Measurements from ENCODE around the gene S100A10. TPM values are rescaled to one million over a fixed set of nuclear protein-coding genes. Genes with fewer than 3 reads are reported as not detected.

Gene S100A10
- total RNA-seq, 1 donor from 2014 or later, result 186 TPM

GRCh38 chr1:152013664-152014237, 20.1 kb upstream of the S100A10 start:
- intact Hi-C loops (cut with micrococcal nuclease), result no loop called here
- H3K4me3 ChIP-seq, result no peak overlapping the region
- TF ChIP-seq, protein P1, sequence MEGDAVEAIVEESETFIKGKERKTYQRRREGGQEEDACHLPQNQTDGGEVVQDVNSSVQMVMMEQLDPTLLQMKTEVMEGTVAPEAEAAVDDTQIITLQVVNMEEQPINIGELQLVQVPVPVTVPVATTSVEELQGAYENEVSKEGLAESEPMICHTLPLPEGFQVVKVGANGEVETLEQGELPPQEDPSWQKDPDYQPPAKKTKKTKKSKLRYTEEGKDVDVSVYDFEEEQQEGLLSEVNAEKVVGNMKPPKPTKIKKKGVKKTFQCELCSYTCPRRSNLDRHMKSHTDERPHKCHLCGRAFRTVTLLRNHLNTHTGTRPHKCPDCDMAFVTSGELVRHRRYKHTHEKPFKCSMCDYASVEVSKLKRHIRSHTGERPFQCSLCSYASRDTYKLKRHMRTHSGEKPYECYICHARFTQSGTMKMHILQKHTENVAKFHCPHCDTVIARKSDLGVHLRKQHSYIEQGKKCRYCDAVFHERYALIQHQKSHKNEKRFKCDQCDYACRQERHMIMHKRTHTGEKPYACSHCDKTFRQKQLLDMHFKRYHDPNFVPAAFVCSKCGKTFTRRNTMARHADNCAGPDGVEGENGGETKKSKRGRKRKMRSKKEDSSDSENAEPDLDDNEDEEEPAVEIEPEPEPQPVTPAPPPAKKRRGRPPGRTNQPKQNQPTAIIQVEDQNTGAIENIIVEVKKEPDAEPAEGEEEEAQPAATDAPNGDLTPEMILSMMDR (IDR thresholded peaks at IDR 0.05; ENCODE audit: borderline replicate concordance), result peak; percentile 68
- H3K36me3 ChIP-seq, result no peaks in the 10 kb centered on the region
- DNase-seq, result no peak
- H3K27ac ChIP-seq (replicated peaks), result no peak overlapping the region
- H3K4me1 ChIP-seq, result no peaks in the 10 kb centered on the region
- no peaks in the 10 kb centered on the region for H3K9me3 ChIP-seq (replicated peaks)
- H3K27me3 ChIP-seq (ENCODE audit: low read depth), result no peaks in the 10 kb centered on the region

DNA sequence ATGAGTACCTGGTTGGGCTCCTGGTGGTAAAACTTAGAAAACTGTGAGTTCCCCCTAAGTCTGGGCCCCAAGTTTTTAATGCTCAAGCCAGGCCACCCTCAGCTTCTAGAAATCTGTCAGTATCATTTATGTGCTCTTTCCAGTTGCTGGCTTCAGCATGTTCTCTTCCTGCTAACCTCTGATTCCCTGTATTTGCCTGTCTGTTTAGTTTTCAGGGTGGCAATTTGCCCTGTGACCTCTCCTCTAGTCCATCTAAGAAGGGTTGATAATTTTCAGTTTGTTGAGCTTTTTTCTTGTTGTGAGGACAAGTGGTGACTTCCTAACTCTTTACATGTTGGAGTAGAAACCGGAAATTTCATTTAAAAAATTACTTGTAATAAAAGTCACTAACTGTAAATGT, 16.0 kb upstream of the S100A10 start:
- no peaks in the 10 kb centered on the region for H3K9me3 ChIP-seq (replicated peaks)
- intact Hi-C loops (cut with micrococcal nuclease), result no loop called here
- TF ChIP-seq, protein P1 (IDR thresholded peaks at IDR 0.05; ENCODE audit: borderline replicate concordance), result no peak
- no peaks in the 10 kb centered on the region for H3K27me3 ChIP-seq (ENCODE audit: low read depth)
- no peak for DNase-seq
- no peak overlapping the region for H3K4me3 ChIP-seq
- H3K36me3 ChIP-seq, result no peaks in the 10 kb centered on the region
- H3K27ac ChIP-seq (replicated peaks), result no peak overlapping the region
- H3K4me1 ChIP-seq, result peaks cover 6% of the 10 kb centered on the region

DNA sequence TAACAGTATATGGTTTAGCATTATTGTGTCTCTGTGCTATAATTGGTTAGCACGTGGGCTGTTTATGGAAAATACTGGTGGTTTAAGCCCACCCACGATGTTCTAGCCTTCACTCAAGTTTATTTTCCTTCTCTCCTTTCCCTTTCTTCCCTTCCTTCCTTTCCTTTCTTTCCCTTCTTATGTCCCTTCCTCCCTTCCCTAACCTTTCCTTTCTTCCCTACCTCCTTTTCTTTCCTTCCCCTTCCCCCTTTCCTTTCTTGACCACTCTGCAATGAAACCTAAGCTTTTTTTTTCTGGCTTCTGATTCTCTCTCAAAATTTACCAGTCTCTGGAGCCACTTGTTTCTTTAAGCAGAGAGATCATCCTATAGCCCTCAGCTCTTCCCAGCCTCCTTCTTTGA, 13.4 kb upstream of the S100A10 start:
- peaks cover 32% of the 10 kb centered on the region for H3K4me1 ChIP-seq
- TF ChIP-seq, protein P1 (IDR thresholded peaks at IDR 0.05; ENCODE audit: borderline replicate concordance), result no peak
- H3K4me3 ChIP-seq, result no peak overlapping the region
- no peaks in the 10 kb centered on the region for H3K9me3 ChIP-seq (replicated peaks)
- no peaks in the 10 kb centered on the region for H3K27me3 ChIP-seq (ENCODE audit: low read depth)
- intact Hi-C loops (cut with micrococcal nuclease), result no loop called here
- no peaks in the 10 kb centered on the region for H3K36me3 ChIP-seq
- H3K27ac ChIP-seq (replicated peaks), result no peak overlapping the region
- DNase-seq, result no peak

DNA sequence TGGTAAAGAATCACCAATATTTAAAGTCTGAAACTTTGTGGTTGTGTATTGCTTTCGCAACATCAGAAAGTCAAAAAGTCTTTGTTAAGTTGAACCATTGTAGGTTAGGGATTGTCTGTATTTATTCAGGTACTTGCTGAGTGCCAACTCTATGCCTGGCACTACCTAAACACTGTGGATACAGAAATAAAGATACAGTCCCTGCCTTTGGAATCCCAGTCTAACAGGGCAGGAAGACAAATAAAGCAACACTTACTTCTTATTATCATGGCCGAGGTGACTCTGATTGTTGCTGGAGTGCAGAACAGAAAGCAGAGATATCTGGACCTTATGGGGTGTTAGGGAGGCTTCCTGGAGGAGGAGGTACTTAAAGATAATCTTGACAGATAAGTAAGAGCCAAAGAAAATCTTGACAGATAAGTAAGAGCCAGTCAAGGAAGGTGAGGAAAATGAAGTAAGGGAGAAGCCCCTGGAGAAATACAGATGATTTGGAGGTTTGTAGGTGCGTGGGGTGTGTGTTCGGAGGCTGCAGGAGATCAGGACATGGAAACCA, 11.8 kb upstream of the S100A10 start:
- Histone ChIP-seq H3K9me3 (replicated peaks) (no peaks in the 10 kb centered on the region), H3K4me3 (no peak overlapping the region), H3K27ac (replicated peaks) (no peak overlapping the region), H3K27me3 (ENCODE audit: low read depth) (no peaks in the 10 kb centered on the region), H3K36me3 (no peaks in the 10 kb centered on the region), H3K4me1 (peaks cover 42% of the 10 kb centered on the region)
- no peak for DNase-seq
- intact Hi-C loops (cut with micrococcal nuclease), result no loop called here
- TF ChIP-seq, protein P1 (IDR thresholded peaks at IDR 0.05; ENCODE audit: borderline replicate concordance), result no peak

DNA sequence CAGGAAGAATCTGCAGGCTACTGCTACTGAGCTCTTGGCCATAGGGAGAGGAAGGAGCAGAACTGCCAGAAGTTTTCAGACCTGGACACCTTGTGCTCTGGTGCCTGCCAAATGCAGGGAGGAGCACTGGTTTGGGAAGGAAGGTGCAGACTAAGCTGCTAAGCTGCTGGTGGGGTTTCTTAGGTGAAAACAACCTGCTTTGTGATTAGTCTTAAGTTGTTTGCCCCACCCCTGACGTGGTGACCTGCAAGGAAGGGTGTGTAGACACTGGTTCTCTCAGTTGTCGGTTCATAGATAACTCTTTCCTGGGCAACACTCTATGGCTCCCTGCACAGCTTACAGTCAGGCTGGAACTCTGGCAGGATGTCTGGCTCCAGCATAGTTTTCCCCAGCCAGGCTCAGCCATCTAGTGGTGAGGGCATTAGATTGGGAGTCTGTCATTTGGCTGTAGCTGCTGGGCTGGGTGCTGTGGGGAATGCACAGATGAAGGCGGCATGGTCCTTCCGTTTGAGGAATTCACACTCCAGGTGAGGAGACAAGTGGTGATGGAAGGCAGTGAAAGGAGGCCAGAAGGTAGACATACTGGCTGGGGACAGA, 10.3 kb upstream of the S100A10 start:
- H3K4me1 ChIP-seq, result peaks cover 42% of the 10 kb centered on the region
- no peak overlapping the region for H3K27ac ChIP-seq (replicated peaks)
- H3K4me3 ChIP-seq, result no peak overlapping the region
- H3K9me3 ChIP-seq (replicated peaks), result no peaks in the 10 kb centered on the region
- no peaks in the 10 kb centered on the region for H3K27me3 ChIP-seq (ENCODE audit: low read depth)
- intact Hi-C loops (cut with micrococcal nuclease), result loop anchor here (5.0 kb wide), 1 partner anchor 37 kb away; no protein-coding TSS in a partner anchor
- DNase-seq, result no peak
- no peaks in the 10 kb centered on the region for H3K36me3 ChIP-seq
- TF ChIP-seq, protein P1 (IDR thresholded peaks at IDR 0.05; ENCODE audit: borderline replicate concordance), result peak; percentile 32
